HepG2 (cell line): ENCODE measurements around the gene CHPF. TPM values are rescaled to one million over a fixed set of nuclear protein-coding genes. Genes with fewer than 3 reads are reported as not detected.

Source experiments
- CEBPZ ChIP-seq: IDR thresholded peaks from 2 replicates; pipeline ENCODE4 v1.6.1; 2012; ENCODE audit warnings: low read length, improper control_type of control experiment
- EED ChIP-seq: sonication (generic); formaldehyde crosslinking; IDR thresholded peaks from 2 replicates; pipeline ENCODE4 v1.5.0; 2020; ENCODE audit warnings: mild to moderate bottlenecking, missing genetic modification reagents
- ETV5 ChIP-seq: IDR thresholded peaks from 2 replicates; pipeline ENCODE4 v1.6.1; 2018; ENCODE audit warnings: missing biosample characterization, missing genetic modification reagents, inconsistent platforms, borderline replicate concordance
- FOXC1 ChIP-seq: sonication (generic); formaldehyde crosslinking; IDR thresholded peaks from 2 replicates; pipeline ENCODE4 v1.8.0; 2022; ENCODE audit warnings: mild to moderate bottlenecking, missing genetic modification reagents, borderline replicate concordance
- MAX ChIP-seq: IDR thresholded peaks from 2 replicates; pipeline ENCODE4 v1.6.1; 2012; ENCODE audit warnings: inconsistent platforms
- SAFB2 ChIP-seq: sonication (generic); formaldehyde crosslinking; IDR thresholded peaks from 2 replicates; pipeline ENCODE4 v1.5.1; 2020; ENCODE audit warnings: missing genetic modification reagents, low read depth, mild to moderate bottlenecking, borderline replicate concordance
- ZBTB25 ChIP-seq: IDR thresholded peaks from 2 replicates; pipeline ENCODE4 v1.6.1; 2018; ENCODE audit warnings: missing genetic modification reagents
- ZFP1 ChIP-seq: IDR thresholded peaks from 2 replicates; pipeline ENCODE4 v1.6.1; 2016
- ZMYM3 ChIP-seq: sonication (generic); formaldehyde crosslinking; IDR thresholded peaks from 2 replicates; pipeline ENCODE4 v1.5.1; 2020; ENCODE audit warnings: mild to moderate bottlenecking, missing genetic modification reagents
- ZNF275 ChIP-seq: sonication (generic); formaldehyde crosslinking; IDR thresholded peaks from 2 replicates; pipeline ENCODE4 v1.8.0; 2022; ENCODE audit warnings: missing genetic modification reagents, mild to moderate bottlenecking, inconsistent platforms, borderline replicate concordance
- ZNF501 ChIP-seq: sonication (generic); formaldehyde crosslinking; IDR thresholded peaks from 2 replicates; pipeline ENCODE4 v1.5.1; 2020; ENCODE audit warnings: mild to moderate bottlenecking, moderate library complexity, missing genetic modification reagents
- ZNF646 ChIP-seq: sonication (generic); formaldehyde crosslinking; IDR thresholded peaks from 2 replicates; pipeline ENCODE4 v1.9.0; 2021; ENCODE audit warnings: mild to moderate bottlenecking, missing genetic modification reagents
- polyA plus RNA-seq, 8 experiments: library from polyadenylated mRNA; depleted of rRNA in 3 of 8; stranded (reverse) in 7 of 8; unstranded in 1 of 8; fragments of >200 nt; fragmentation: Illumina TruSeq in 4 of 8; extraction: Trizol in 4 of 8; gene quantifications; 2 replicates each; pipeline versions ENCODE4 v1.2.1 to v1.2.3, GENCODE V29; 2011 to 2016; ENCODE audit warnings: low read depth in 4 of 8, missing spikeins in 1 of 8, mixed read lengths in 1 of 8; ENCODE audit not compliant: insufficient read depth in 1 of 8
- total RNA-seq, 5 experiments: library from RNA; depleted of rRNA; stranded (reverse); fragments of >200 nt; fragmentation: Illumina TruSeq; extraction: Trizol; gene quantifications; 2 replicates each; pipeline ENCODE4 v1.2.3, GENCODE V29; 2016; ENCODE audit warnings: low read depth in 1 of 5

The CHPF gene
- total and polyA plus RNA-seq, 2 of the 13 experiments (the other 11 are each of a cell fraction or from before 2014, with no cell fraction given): 79.6 to 111 TPM

- TF ChIP-seq ZNF275 (0 out of 2 replicates have a peak, but pooled peaks have one; percentile 12), ETV5 (CRISPR knock-in tag) (peak; percentile 26; the same call in 1 of the 2 replicates), ZMYM3 (CRISPR knock-in tag) (no peak), ZNF646 (CRISPR knock-in tag) (no peak), ZNF501 (CRISPR knock-in tag) (peak; percentile 76; the same call in 1 of the 2 replicates), ZBTB25 (CRISPR knock-in tag) (no peak), ZFP1 (CRISPR knock-in tag) (no peak), SAFB2 (CRISPR knock-in tag) (no peak; the same call in 1 of the 2 replicates), EED (CRISPR knock-in tag) (no peak), CEBPZ (no peak), FOXC1 (no peak), MAX (no peak)
Observed at GRCh38 chr2:219551441-219552381, 8.1 kb upstream of the CHPF start (continued).
